Transverse colon (tissue), 4 donors: ENCODE data around the gene SLCO1B3. TPM values are rescaled to one million over a fixed set of nuclear protein-coding genes. Genes with fewer than 3 reads are reported as not detected.
A peak's percentile ranks its signal among the peaks of the same experiment; 100 is the strongest.

Experiments used
- DNase-seq: peaks from one replicate; pipeline ENCODE4 v3.0.0-alpha.2; 2019
- H3K27ac ChIP-seq, 4 donors: fragments of 200-600 bp; sonication (generic); 2 replicates each; pipeline ENCODE4 v1.5.1; 2016 to 2018; ENCODE audit warnings: inconsistent platforms in 4 of 4
- H3K27me3 ChIP-seq: fragments of 200-600 bp; sonication (generic); 2 replicates; pipeline ENCODE4 v1.5.1; 2017; ENCODE audit warnings: inconsistent platforms
- H3K36me3 ChIP-seq, 4 donors: fragments of 200-600 bp; sonication (generic); 2 replicates each; pipeline ENCODE4 v1.5.1; 2017 to 2019; ENCODE audit warnings: inconsistent platforms in 4 of 4
- H3K4me1 ChIP-seq, 4 donors: fragments of 200-600 bp; sonication (generic); 2 replicates each; pipeline ENCODE4 v1.5.1; 2017 to 2020; ENCODE audit warnings: inconsistent platforms in 4 of 4
- H3K4me3 ChIP-seq, 4 donors: fragments of 200-600 bp; sonication (generic); 1 replicate in 1 of 4; 2 replicates in 3 of 4; pipeline versions ENCODE4 v1.5.1 to v1.6.1; 2017 to 2019; ENCODE audit warnings: inconsistent platforms in 4 of 4
- H3K9me3 ChIP-seq, 2 donors: fragments of 200-600 bp; sonication (generic); 2 replicates each; pipeline ENCODE4 v1.5.1; 2017 to 2019; ENCODE audit warnings: inconsistent platforms in 2 of 2
- EP300 ChIP-seq: sonication (generic); formaldehyde crosslinking; IDR thresholded peaks from one replicate; pipeline ENCODE4 v1.6.1; 2017; ENCODE audit warnings: antibody characterized with exemption, low read depth
- POLR2A ChIP-seq: fragments of 450-650 bp; IDR thresholded peaks from one replicate; pipeline ENCODE4 v1.6.1; 2016; ENCODE audit warnings: antibody characterized with exemption, mild to moderate bottlenecking, moderate library complexity
- POLR2AphosphoS5 ChIP-seq, 3 donors: sonication (generic); formaldehyde crosslinking; IDR thresholded peaks; one replicate each; pipeline ENCODE4 v1.6.1; 2016; ENCODE audit warnings: antibody characterized with exemption in 3 of 3
- WGBS, 2 donors: methylation state at CpG; one replicate each; pipeline ENCODE4 v1.1.5; 2018; ENCODE audit warnings: low coverage in 1 of 2; 5-methylcytosine and 5-hydroxymethylcytosine counted together
- in situ Hi-C, 4 donors: fragments of 200-750 bp; cut with MboI; loops; one replicate each; pipeline versions ENCODE4 v1.15.0 to v1.15.1; 2017; ENCODE audit warnings: low sequenced_read_pairs in 3 of 4, low pct_ligation_motif_present in 1 of 4, low pct_unique_long_range_greater_than_20kb in 1 of 4
- intact Hi-C: fragments of 100-400 bp; cut with DNase I; formaldehyde crosslinking; loops from one replicate; pipeline ENCODE4 v1.15.1; 2023; ENCODE audit warnings: low total_unique reads
- total RNA-seq, 4 donors: library from RNA; depleted of rRNA; stranded (reverse); fragments of >200 nt; gene quantifications; one replicate each; pipeline ENCODE4 v1.1.0, GENCODE V29; 2016
- TF ChIP-seq, protein P1 (sequence below), 5 experiments: fragments of 200-600 bp in 3 of 5; fragments of 450-650 bp in 2 of 5; sonication (generic) in 3 of 5; IDR thresholded peaks; 1 replicate in 2 of 5; 2 replicates in 3 of 5; pipeline ENCODE4 v1.5.1; 2016 to 2017; ENCODE audit warnings: antibody characterized with exemption in 5 of 5, inconsistent platforms in 3 of 5, mild to moderate bottlenecking in 2 of 5, moderate library complexity in 1 of 5

Gene SLCO1B3
- total RNA-seq, 4 donors from 2014 or later = 0.14 TPM; not detected in 3

DNA sequence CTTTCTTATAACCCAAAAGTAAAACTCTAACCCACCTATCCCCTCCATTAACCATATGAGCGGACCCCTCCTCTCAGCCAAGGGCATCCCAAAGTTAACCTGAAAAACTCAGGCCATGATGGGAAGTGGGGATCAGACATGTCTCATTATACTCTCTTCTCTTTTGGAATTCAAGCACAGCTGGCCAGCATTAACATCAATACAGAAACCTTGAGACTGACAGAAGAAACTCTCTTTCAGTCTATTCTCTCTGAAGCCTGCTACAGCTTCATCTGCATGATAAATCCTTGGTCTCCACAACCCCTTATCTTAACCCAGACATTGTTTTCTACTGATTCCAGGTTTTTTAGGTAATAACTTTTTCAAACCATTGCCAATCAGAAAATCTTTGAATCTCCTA lies 17.5 kb upstream of the SLCO1B3 start:
- Histone ChIP-seq H3K36me3 (no peaks in the 10 kb centered on the region), H3K27ac (no peak overlapping the region), H3K4me3 (no peak overlapping the region), H3K9me3 (no peaks in the 10 kb centered on the region), H3K4me1 (no peaks in the 10 kb centered on the region), H3K27me3 (no peaks in the 10 kb centered on the region)
- no peak for DNase-seq
- 90 to 100% methylated on average over 1 of the region's 1 CpG for WGBS, 2 donors
- intact Hi-C loops = no loop called here
- TF ChIP-seq, protein P1, sequence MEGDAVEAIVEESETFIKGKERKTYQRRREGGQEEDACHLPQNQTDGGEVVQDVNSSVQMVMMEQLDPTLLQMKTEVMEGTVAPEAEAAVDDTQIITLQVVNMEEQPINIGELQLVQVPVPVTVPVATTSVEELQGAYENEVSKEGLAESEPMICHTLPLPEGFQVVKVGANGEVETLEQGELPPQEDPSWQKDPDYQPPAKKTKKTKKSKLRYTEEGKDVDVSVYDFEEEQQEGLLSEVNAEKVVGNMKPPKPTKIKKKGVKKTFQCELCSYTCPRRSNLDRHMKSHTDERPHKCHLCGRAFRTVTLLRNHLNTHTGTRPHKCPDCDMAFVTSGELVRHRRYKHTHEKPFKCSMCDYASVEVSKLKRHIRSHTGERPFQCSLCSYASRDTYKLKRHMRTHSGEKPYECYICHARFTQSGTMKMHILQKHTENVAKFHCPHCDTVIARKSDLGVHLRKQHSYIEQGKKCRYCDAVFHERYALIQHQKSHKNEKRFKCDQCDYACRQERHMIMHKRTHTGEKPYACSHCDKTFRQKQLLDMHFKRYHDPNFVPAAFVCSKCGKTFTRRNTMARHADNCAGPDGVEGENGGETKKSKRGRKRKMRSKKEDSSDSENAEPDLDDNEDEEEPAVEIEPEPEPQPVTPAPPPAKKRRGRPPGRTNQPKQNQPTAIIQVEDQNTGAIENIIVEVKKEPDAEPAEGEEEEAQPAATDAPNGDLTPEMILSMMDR (IDR thresholded peaks at IDR 0.05) = no peak
- no peak for TF ChIP-seq POLR2A
- in situ Hi-C loops = no loop called here

- in situ Hi-C loops = no loop called here
Measured at GRCh38 chr12:20798554-20798953, 12.0 kb upstream of the SLCO1B3 start.

DNA sequence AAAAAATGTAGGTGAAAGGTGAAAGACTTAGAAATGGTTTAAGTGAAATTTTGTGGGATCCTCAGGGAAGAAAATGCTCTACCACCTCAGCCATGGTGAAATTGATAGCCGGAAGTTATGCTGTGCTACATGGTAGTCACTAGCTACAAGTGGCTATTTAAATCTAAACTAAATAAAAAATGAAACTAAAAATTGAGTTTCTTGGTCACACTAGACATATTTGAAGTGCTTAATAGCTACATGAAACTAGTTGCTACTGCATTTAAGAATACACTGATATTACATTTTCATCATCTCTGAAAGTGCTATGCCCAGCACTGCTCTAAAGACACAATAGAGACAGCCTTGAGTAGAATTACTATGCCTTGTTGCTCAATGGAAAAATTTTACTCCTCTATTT lies 10.3 kb upstream of the SLCO1B3 start:
- Histone ChIP-seq H3K36me3 (no peaks in the 10 kb centered on the region), H3K4me1 (peaks cover 0 to 3% (median 0%) of the 10 kb centered on the region in 4 donors), H3K9me3 (no peaks in the 10 kb centered on the region), H3K27me3 (no peaks in the 10 kb centered on the region), H3K4me3 (no peak overlapping the region), H3K27ac (no peak overlapping the region)
- WGBS, 2 donors = 82 to 83% methylated on average over 1 of the region's 1 CpG
- in situ Hi-C loops = no loop called here
- DNase-seq = no peak
- TF ChIP-seq POLR2A (no peak), EP300 (no peak)
- TF ChIP-seq, protein P1 (IDR thresholded peaks at IDR 0.05) = no peak
- intact Hi-C loops = no loop called here

More at GRCh38 chr12:20798554-20798953, 12.0 kb upstream of the SLCO1B3 start:
- H3K27me3 ChIP-seq = no peaks in the 10 kb centered on the region
- H3K4me1 ChIP-seq = peaks cover 0 to 3% (median 0%) of the 10 kb centered on the region in 4 donors
- no peak for TF ChIP-seq EP300
- no peak for TF ChIP-seq POLR2A
- TF ChIP-seq POLR2AphosphoS5 (IDR thresholded peaks at IDR 0.05) = no peak
- TF ChIP-seq, protein P1 (IDR thresholded peaks at IDR 0.05) = peak; percentile 43 to 63 (median 54)
- no peak for DNase-seq
- H3K36me3 ChIP-seq = no peaks in the 10 kb centered on the region
- intact Hi-C loops = loop anchor here (5.0 kb wide), 1 partner anchor 1061 kb away; no protein-coding TSS in a partner anchor
- WGBS, 2 donors = 8 to 17% methylated on average over 1 of the region's 1 CpG
- H3K27ac ChIP-seq = no peak overlapping the region
- no peaks in the 10 kb centered on the region for H3K9me3 ChIP-seq
- no peak overlapping the region for H3K4me3 ChIP-seq

DNA sequence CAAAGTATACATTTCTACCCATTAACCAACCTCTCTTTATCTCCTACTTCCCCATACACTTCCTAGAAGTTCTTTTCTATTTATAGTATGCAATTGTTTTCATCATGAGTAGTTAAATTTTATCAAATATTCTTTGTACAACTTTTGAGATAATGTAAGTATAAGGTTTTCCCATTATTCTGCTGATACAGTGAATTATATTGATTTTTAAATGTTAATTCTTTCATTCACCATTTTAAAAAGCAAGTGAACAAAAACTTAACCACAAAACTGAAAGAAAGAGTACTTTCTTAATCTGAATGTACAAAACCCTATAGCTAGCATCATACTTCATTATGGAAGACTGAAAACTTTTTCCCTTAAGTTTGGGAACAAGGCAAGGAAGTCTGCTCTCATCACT lies 9.5 kb upstream of the SLCO1B3 start:
- H3K4me3 ChIP-seq = no peak overlapping the region
- H3K27ac ChIP-seq = no peak overlapping the region
- no peaks in the 10 kb centered on the region for H3K27me3 ChIP-seq
- no peaks in the 10 kb centered on the region for H3K9me3 ChIP-seq
- in situ Hi-C loops (no loop called here), intact Hi-C loops (no loop called here)
- peaks cover 0 to 4% (median 2%) of the 10 kb centered on the region in 4 donors for H3K4me1 ChIP-seq
- H3K36me3 ChIP-seq = no peaks in the 10 kb centered on the region
- DNase-seq = no peak
- TF ChIP-seq EP300 (no peak), POLR2AphosphoS5 (IDR thresholded peaks at IDR 0.05) (no peak), POLR2A (no peak)
- TF ChIP-seq, protein P1 (IDR thresholded peaks at IDR 0.05) = no peak
